NCI-H1105 treated with DMSO at 0.1 percent for 48 hours (cell line): ENCODE results near the gene SFRP2.

Experiments
- DNase-seq: peaks from one replicate; lab custom pipeline; 2025; lab: John Stamatoyannopoulos, UW

Gene SFRP2

GRCh38 chr4:153771046-153771445 is 17.8 kb downstream of the SFRP2 start:
- DNase-seq: no peak

GRCh38 chr4:153766758-153767157 is 22.1 kb downstream of the SFRP2 start:
- DNase-seq: no peak

GRCh38 chr4:153765894-153766293 is 23.0 kb downstream of the SFRP2 start:
- DNase-seq: no peak

GRCh38 chr4:153764601-153765368 is 24.1 kb downstream of the SFRP2 start:
- no peak for DNase-seq

GRCh38 chr4:153763404-153763803 is 25.5 kb downstream of the SFRP2 start:
- DNase-seq: no peak

- DNase-seq: no peak
Observed at GRCh38 chr4:153759407-153760316, 29.2 kb downstream of the SFRP2 start, which contains the start of gene RNF175. Gene RNF175 (minus strand): TSS chr4:153760024. CDS start chr4:153759862, 162 bp downstream.

GRCh38 chr4:153758688-153759406 is 30.0 kb downstream of the SFRP2 start:
- no peak for DNase-seq

- DNase-seq: no peak
Observed at GRCh38 chr4:153758136-153758535, 30.7 kb downstream of the SFRP2 start.

GRCh38 chr4:153757407-153757806 is 31.5 kb downstream of the SFRP2 start:
- DNase-seq: no peak

- no peak for DNase-seq
Observed at GRCh38 chr4:153755186-153755585, 33.7 kb downstream of the SFRP2 start.

GRCh38 chr4:153750197-153750817 is 38.6 kb downstream of the SFRP2 start:
- peak; percentile 53 for DNase-seq

GRCh38 chr4:153748378-153748777 is 40.5 kb downstream of the SFRP2 start:
- no peak for DNase-seq

GRCh38 chr4:153747406-153747955 is 41.4 kb downstream of the SFRP2 start:
- no peak for DNase-seq

GRCh38 chr4:153745651-153746050 is 43.2 kb downstream of the SFRP2 start:
- DNase-seq: no peak

- DNase-seq: no peak
Observed at GRCh38 chr4:153741541-153741940, 47.3 kb downstream of the SFRP2 start.

GRCh38 chr4:153735906-153736461 is 52.9 kb downstream of the SFRP2 start:
- DNase-seq: no peak

GRCh38 chr4:153733751-153734448 is 55.0 kb downstream of the SFRP2 start:
- no peak for DNase-seq

- no peak for DNase-seq
Observed at GRCh38 chr4:153731239-153731638, 57.6 kb downstream of the SFRP2 start.
